Adrenal gland (tissue), 12 donors: ENCODE measurements around the gene CFAP74. TPM values are rescaled to one million over a fixed set of nuclear protein-coding genes. Genes with fewer than 3 reads are reported as not detected.
A peak's percentile ranks its signal among the peaks of the same experiment; 100 is the strongest.

Source experiments
- DNase-seq, 7 donors: peaks; one replicate each; pipeline ENCODE4 v3.0.0-alpha.2; 2019 to 2020
- H3K27ac ChIP-seq, 5 donors: fragments of 200-600 bp; sonication (generic) in 4 of 5; 1 replicate in 3 of 5; 2 replicates in 2 of 5; pipeline versions ENCODE4 v1.5.1 to v1.8.0; 2016 to 2020; ENCODE audit warnings: mild to moderate bottlenecking in 1 of 5
- H3K27me3 ChIP-seq: fragments of 200-600 bp; 2 replicates; pipeline ENCODE4 v1.8.0; 2021
- H3K36me3 ChIP-seq, 2 donors: fragments of 200-600 bp; replicated peaks in 1 of 2; 1 replicate in 1 of 2; 2 replicates in 1 of 2; pipeline versions ENCODE4 v1.5.1 to v1.8.0; 2018 to 2022
- H3K4me1 ChIP-seq, 2 donors: fragments of 200-600 bp; replicated peaks in 1 of 2; 1 replicate in 1 of 2; 2 replicates in 1 of 2; pipeline versions ENCODE4 v1.5.1 to v1.8.0; 2018 to 2021
- H3K4me3 ChIP-seq, 4 donors: fragments of 200-600 bp; sonication (generic) in 3 of 4; one replicate each; pipeline ENCODE4 v1.5.1; 2016 to 2018
- H3K9me3 ChIP-seq, 3 donors: fragments of 200-600 bp; sonication (generic) in 1 of 3; replicated peaks in 1 of 3; 1 replicate in 2 of 3; 2 replicates in 1 of 3; pipeline versions ENCODE4 v1.5.1 to v1.8.0; 2016 to 2021
- POLR2A ChIP-seq, 2 donors: fragments of 450-650 bp; IDR thresholded peaks; one replicate each; pipeline ENCODE4 v1.6.1; 2017; ENCODE audit warnings: antibody characterized with exemption in 2 of 2, mild to moderate bottlenecking in 2 of 2, moderate library complexity in 1 of 2
- WGBS, 4 donors: extraction: QIAGEN DNeasy Blood & Tissue Kit in 2 of 4; methylation state at CpG; one replicate each; pipeline versions ENCODE4 v1.1.5 to v1.1.7; 2013 to 2017; 5-methylcytosine and 5-hydroxymethylcytosine counted together
- intact Hi-C, 2 donors: fragments of 100-400 bp; cut with DNase I; formaldehyde crosslinking; loops; one replicate each; pipeline versions ENCODE4 v1.14.1 to v1.15.0; 2022 to 2023
- polyA plus RNA-seq, 3 donors: library from polyadenylated mRNA; stranded (reverse); fragments of 200-250 nt in 2 of 3; fragments of 350-450 nt in 1 of 3; fragmentation: Illumina TruSeq in 1 of 3; extraction: RNeasy Lipid Tissue Mini Kit (QIAGEN cat#74804) in 1 of 3; gene quantifications; one replicate each; pipeline ENCODE4 v1.2.3, GENCODE V29; 2013 to 2014
- total RNA-seq, 9 donors: library from RNA; depleted of rRNA in 4 of 9; stranded (reverse); fragments of >200 nt in 4 of 9; fragments of 120-200 nt in 1 of 9; fragmentation: NEBNext Ultra II Directional in 1 of 9; extraction: Animal tissue kit (Norgen Biotek cat#: 25700) in 1 of 9; gene quantifications; one replicate each; pipeline versions ENCODE4 v1.1.0 to v1.2.4, GENCODE V29; 2013 to 2023
- TF ChIP-seq, protein P1 (sequence below), 6 experiments: fragments of 450-650 bp in 4 of 6; fragments of 200-600 bp in 2 of 6; sonication (generic) in 1 of 6; IDR thresholded peaks; 1 replicate in 5 of 6; 2 replicates in 1 of 6; pipeline versions ENCODE4 v1.5.1 to v1.8.0; 2016 to 2021; ENCODE audit warnings: antibody characterized with exemption in 6 of 6, mild to moderate bottlenecking in 2 of 6, moderate library complexity in 1 of 6
- donor health status: healthy with polysubstance abuse.
- donor health status: Bipolar disorder and iron deficiency.
- donor health status: DM: yes; HTN: yes; CAD: no.
- donor health status: DM: no; HTN: no; CAD: no.
- donor health status: DM: no; HTN: no; CAD: no.
- donor health status: DM: yes; HTN: yes; CAD: no.

CFAP74 gene
- total and polyA plus RNA-seq, 12 donors: 0.11 to 7.6 (median 2.8) TPM; not detected in 1

DNA sequence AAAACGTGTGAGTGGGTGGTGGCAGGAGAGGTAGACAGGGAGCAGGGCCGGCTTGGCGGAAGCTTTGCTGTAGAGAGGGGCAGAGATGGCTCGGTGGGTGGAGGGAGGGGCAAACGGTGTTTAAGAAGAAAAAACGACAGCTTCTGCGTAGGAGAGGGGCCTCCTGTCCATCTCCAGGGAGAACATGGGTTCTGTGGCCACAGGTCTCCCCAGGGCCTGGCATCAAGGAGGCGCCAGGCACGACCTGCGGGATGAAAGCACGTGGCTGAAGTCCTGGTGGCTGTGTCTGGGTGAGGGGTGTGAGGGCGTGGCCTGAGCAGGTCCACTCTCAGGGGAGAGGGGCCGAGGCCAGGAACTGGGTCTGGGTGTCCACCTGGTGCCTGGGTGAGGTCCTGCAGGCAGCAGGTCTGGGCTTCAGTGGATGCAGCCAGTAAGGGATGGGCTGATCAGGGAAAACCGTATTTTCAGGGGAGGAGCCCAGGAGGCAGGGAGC, 45.7 kb upstream of the CFAP74 start:
- peak in 6 of 7 donors; percentile 50 to 78 (median 60) for DNase-seq
- intact Hi-C loops: loop anchor here in 1 of 2 donors (5.0 kb wide), 2 partner anchors 92 to 107 kb away; no protein-coding TSS in a partner anchor
- Histone ChIP-seq H3K27me3 (no peaks in the 10 kb centered on the region), H3K4me1 (peaks cover 16 to 39% of the 10 kb centered on the region in 2 donors), H3K4me3 (peak overlapping the region in 2 of 4 donors; percentile 46 to 92), H3K9me3 (no peaks in the 10 kb centered on the region), H3K36me3 (no peaks in the 10 kb centered on the region), H3K27ac (peak overlapping the region in 2 of 5 donors; percentile 82 to 87)
- WGBS, 4 donors: 50 to 53% (median 52%) methylated on average over 13 to 14 of the region's 14 CpGs
- TF ChIP-seq, protein P1, sequence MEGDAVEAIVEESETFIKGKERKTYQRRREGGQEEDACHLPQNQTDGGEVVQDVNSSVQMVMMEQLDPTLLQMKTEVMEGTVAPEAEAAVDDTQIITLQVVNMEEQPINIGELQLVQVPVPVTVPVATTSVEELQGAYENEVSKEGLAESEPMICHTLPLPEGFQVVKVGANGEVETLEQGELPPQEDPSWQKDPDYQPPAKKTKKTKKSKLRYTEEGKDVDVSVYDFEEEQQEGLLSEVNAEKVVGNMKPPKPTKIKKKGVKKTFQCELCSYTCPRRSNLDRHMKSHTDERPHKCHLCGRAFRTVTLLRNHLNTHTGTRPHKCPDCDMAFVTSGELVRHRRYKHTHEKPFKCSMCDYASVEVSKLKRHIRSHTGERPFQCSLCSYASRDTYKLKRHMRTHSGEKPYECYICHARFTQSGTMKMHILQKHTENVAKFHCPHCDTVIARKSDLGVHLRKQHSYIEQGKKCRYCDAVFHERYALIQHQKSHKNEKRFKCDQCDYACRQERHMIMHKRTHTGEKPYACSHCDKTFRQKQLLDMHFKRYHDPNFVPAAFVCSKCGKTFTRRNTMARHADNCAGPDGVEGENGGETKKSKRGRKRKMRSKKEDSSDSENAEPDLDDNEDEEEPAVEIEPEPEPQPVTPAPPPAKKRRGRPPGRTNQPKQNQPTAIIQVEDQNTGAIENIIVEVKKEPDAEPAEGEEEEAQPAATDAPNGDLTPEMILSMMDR (IDR thresholded peaks at IDR 0.05): peak; percentile 20 to 67 (median 39)
- TF ChIP-seq POLR2A (IDR thresholded peaks at IDR 0.05): no peak

DNA sequence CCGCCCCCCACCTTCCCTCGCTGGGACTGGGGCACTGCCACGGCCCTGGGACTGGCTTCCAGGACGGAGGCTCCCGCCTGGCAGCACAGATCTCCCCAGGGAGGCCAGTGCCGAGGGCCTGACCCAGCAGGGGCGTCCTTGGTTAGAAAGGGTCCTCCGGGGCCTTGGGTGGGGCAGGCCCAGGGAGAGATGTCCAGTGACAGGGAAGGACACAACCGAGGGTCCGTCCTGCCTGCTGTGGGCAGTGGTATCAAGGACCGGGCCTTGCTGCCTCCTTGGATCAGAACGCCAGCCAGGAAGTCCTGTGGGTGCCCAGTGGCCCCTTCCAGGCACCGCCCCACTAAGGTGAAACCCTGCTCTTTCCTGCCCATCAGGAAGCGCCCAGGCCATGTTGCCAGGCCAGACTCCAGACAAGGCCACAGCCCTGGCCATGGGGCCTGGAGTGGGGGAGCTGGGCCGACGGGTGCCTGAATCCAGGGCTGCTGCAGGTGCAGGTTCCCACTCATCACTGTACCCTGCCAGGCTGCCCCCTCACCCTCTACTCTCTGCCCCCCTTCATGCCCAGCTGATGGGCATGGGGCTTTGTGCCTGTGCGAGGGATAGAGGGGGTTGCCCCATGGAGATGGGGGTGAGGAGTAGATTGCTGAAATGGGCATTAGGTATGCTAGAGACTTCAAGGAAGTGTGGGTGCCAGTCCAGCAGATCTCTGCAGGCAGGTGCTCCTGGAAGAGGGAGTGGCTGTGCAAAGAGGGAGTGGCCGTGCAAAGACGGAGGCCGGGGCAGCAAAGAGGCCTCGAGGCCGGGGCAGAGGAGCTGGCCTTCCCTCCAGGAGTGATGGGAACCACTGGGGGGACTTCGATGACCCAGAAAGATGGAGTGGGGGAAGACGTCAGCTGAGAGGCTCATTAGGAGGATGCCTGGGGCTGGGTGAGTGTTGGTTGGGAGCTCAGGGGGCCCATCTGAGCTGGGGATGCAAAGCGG, 44.5 kb upstream of the CFAP74 start:
- H3K36me3 ChIP-seq: no peaks in the 10 kb centered on the region
- intact Hi-C loops: loop anchor here in 1 of 2 donors (5.0 kb wide), 2 partner anchors 91 to 106 kb away; no protein-coding TSS in a partner anchor
- no peak overlapping the region for H3K4me3 ChIP-seq
- DNase-seq: no peak
- WGBS, 4 donors: 74 to 85% (median 81%) methylated on average over 11 to 25 of the region's 25 CpGs
- H3K27ac ChIP-seq: no peak overlapping the region
- H3K9me3 ChIP-seq: no peaks in the 10 kb centered on the region
- no peaks in the 10 kb centered on the region for H3K27me3 ChIP-seq
- TF ChIP-seq, protein P1 (IDR thresholded peaks at IDR 0.05): no peak
- no peak for TF ChIP-seq POLR2A (IDR thresholded peaks at IDR 0.05)
- peaks cover 9 to 32% of the 10 kb centered on the region in 2 donors for H3K4me1 ChIP-seq

DNA sequence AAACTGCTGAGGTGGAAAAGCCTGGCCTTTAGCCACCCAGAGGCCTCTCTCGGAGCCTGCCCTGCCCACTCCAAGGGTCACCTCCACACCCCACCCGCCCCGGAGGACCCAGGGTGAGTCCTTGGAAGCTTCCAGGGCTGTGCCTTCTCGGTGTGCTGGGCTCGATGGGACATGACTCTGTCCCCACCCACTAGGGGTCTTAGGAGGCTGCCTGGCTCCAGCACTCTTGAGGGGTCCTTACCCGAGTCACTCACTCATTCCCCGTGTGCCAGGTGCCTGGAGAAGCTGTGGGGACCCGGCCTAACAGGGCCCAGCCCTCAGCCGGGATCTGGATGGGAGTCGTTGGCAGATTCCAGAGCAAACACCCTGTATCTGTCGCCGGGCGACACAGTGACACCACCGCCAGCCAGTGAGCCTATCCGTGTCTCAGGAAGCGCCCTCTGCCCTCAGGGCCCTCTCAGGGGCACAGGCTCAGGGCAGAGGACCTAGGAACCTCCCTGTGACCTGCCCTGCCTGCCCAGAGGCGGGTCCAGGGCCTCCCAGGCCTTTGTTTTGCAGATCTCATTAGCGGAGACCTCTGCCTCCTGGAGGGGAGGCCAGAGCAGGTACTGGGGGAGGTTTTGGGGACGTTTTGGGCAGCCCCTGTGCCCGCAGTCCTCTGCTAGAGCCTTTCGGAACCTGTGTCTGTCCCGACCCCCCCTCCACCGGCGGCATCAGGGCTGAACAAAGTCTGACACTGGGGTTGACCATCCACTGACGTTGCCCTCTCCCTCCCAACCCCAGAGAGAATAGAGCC, 43.6 kb upstream of the CFAP74 start:
- 55 to 72% (median 68%) methylated on average over 6 to 25 of the region's 25 CpGs for WGBS, 4 donors
- TF ChIP-seq, protein P1 (IDR thresholded peaks at IDR 0.05): no peak
- no peak for TF ChIP-seq POLR2A (IDR thresholded peaks at IDR 0.05)
- H3K4me1 ChIP-seq: peaks cover 9 to 32% of the 10 kb centered on the region in 2 donors
- H3K27ac ChIP-seq: no peak overlapping the region
- H3K9me3 ChIP-seq: no peaks in the 10 kb centered on the region
- H3K27me3 ChIP-seq: no peaks in the 10 kb centered on the region
- no peaks in the 10 kb centered on the region for H3K36me3 ChIP-seq
- DNase-seq: no peak
- intact Hi-C loops: loop anchor here in 1 of 2 donors (5.0 kb wide), 2 partner anchors 90 to 105 kb away; no protein-coding TSS in a partner anchor
- H3K4me3 ChIP-seq: no peak overlapping the region
